ENCODE results near the gene FAAH. TPM values are rescaled to one million over a fixed set of nuclear protein-coding genes. Genes with fewer than 3 reads are reported as not detected.

FAAH gene
- total RNA-seq, 1 donor from 2014 or later: 32.4 TPM

DNA sequence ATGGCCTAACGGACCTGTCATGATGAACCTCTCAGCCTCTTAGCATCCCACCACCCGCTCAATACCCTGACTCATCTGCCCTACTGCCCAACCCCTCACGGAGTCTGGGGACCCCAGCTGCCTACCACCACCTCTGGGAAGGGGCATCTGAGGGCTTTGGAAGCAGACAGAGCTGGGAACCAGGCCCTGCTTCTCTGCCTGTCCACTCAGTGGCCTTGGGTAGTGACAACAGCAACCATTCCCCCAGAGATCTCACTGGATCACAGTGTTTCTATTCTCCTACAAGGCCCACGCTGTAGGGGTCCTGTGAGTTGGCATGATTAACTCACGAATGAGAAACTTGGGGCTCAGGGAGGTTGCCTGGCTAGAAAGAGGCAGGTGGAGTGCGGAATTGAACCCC is 63.1 kb downstream of the FAAH start:
- Histone ChIP-seq H3K4me1 (no peaks in the 10 kb centered on the region), H3K27ac (no peak overlapping the region), H3K36me3 (no peaks in the 10 kb centered on the region), H3K27me3 (ENCODE audit: low read depth) (no peaks in the 10 kb centered on the region), H3K4me3 (no peak overlapping the region), H3K9me3 (no peaks in the 10 kb centered on the region)
- no peak for DNase-seq
- intact Hi-C loops (cut with DNase I): no loop called here
- TF ChIP-seq, protein P1, sequence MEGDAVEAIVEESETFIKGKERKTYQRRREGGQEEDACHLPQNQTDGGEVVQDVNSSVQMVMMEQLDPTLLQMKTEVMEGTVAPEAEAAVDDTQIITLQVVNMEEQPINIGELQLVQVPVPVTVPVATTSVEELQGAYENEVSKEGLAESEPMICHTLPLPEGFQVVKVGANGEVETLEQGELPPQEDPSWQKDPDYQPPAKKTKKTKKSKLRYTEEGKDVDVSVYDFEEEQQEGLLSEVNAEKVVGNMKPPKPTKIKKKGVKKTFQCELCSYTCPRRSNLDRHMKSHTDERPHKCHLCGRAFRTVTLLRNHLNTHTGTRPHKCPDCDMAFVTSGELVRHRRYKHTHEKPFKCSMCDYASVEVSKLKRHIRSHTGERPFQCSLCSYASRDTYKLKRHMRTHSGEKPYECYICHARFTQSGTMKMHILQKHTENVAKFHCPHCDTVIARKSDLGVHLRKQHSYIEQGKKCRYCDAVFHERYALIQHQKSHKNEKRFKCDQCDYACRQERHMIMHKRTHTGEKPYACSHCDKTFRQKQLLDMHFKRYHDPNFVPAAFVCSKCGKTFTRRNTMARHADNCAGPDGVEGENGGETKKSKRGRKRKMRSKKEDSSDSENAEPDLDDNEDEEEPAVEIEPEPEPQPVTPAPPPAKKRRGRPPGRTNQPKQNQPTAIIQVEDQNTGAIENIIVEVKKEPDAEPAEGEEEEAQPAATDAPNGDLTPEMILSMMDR (IDR thresholded peaks at IDR 0.05): no peak
- no peak for ATAC-seq

DNA sequence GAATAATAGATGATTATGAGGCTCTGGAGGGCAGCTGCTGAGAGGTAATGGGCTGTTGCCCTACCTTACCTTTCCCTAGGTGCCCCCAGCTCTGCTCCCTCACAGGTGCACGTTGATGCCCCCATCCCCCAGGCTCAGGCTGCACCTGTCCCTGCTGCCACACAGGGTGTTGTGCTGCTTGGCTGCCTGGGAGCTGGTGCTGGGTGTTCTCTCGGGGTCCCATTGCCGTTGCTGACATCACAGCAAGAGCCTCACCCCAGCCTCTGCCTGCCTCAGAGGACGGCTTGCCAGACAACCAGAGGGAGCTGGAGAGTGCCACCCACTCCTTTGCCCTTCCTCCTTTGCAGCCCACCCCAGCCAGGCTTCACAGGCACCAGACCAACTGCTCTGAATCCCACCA is 64.1 kb downstream of the FAAH start:
- Histone ChIP-seq H3K36me3 (no peaks in the 10 kb centered on the region), H3K4me1 (no peaks in the 10 kb centered on the region), H3K4me3 (no peak overlapping the region), H3K27ac (no peak overlapping the region), H3K9me3 (no peaks in the 10 kb centered on the region), H3K27me3 (ENCODE audit: low read depth) (no peaks in the 10 kb centered on the region)
- ATAC-seq: no peak
- TF ChIP-seq, protein P1 (IDR thresholded peaks at IDR 0.05): no peak
- DNase-seq: no peak
- intact Hi-C loops (cut with DNase I): no loop called here

- Histone ChIP-seq H3K36me3 (no peaks in the 10 kb centered on the region), H3K27ac (no peak overlapping the region), H3K9me3 (no peaks in the 10 kb centered on the region), H3K27me3 (ENCODE audit: low read depth) (no peaks in the 10 kb centered on the region), H3K4me1 (no peaks in the 10 kb centered on the region), H3K4me3 (no peak overlapping the region)
- TF ChIP-seq, protein P1 (IDR thresholded peaks at IDR 0.05): no peak
- ATAC-seq (no peak), DNase-seq (no peak)
- intact Hi-C loops (cut with DNase I): no loop called here
Observed at GRCh38 chr1:46458846-46459245, 64.7 kb downstream of the FAAH start.

- Histone ChIP-seq H3K27me3 (ENCODE audit: low read depth) (no peaks in the 10 kb centered on the region), H3K9me3 (no peaks in the 10 kb centered on the region), H3K36me3 (no peaks in the 10 kb centered on the region), H3K27ac (no peak overlapping the region), H3K4me1 (no peaks in the 10 kb centered on the region), H3K4me3 (no peak overlapping the region)
- no peak for ATAC-seq
- TF ChIP-seq, protein P1 (IDR thresholded peaks at IDR 0.05): no peak
- intact Hi-C loops (cut with DNase I): no loop called here
- DNase-seq: no peak
Observed at GRCh38 chr1:46459315-46459714, 65.2 kb downstream of the FAAH start.

DNA sequence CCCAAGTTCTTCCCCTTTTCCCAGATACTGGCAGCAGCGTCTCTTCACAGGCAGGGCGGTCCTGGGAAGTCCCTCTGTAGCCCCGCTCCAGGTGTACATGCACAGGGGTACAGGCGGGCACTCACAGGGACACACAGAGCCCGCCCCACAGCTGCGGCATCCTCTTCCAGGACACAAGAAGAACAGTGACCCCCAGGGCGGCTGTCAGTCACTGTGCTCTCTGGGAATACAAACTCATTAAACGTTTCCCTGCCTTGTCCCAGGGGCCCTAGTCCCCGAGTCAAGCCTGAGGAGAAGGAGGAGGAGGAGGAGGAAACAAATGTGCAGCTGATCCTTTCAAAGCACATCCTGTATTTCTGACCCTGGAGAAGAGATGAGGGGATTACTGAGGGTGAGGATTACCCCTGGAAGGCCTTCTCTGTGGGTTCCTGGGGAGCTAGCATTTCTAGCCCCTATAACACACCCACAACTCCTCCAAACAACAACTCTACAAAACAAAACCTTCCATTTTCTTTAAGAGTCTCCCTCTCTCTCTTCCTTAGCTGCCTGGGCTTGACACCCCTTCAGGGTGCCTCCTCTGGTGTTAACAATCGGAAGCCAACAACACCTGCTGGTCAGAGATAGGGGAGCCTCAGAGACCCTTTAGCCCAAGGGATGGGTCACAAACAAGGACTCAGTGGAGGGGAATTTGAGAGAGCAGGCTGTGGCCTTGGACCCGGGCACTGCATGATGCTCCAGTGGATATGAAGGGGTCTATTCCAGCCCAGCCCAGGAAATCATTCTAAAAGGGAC is 67.1 kb downstream of the FAAH start:
- TF ChIP-seq, protein P1 (IDR thresholded peaks at IDR 0.05): no peak
- H3K4me1 ChIP-seq: no peaks in the 10 kb centered on the region
- no peaks in the 10 kb centered on the region for H3K36me3 ChIP-seq
- ATAC-seq (no peak), DNase-seq (no peak)
- H3K4me3 ChIP-seq: no peak overlapping the region
- H3K27ac ChIP-seq: no peak overlapping the region
- H3K27me3 ChIP-seq (ENCODE audit: low read depth): peaks cover 6% of the 10 kb centered on the region
- intact Hi-C loops (cut with DNase I): no loop called here
- no peaks in the 10 kb centered on the region for H3K9me3 ChIP-seq

Data from lower lobe of right lung (tissue), 2 donors.